GM12878 (cell line): ENCODE results near the gene MYH6. TPM values are rescaled to one million over a fixed set of nuclear protein-coding genes. Genes with fewer than 3 reads are reported as not detected.

Experiments
- ATAC-seq: fragments of 200-7000 bp; cut with Tn5 transposase; 3 replicates; pipeline ENCODE4 v1.9.1; 2020; ENCODE audit warnings: mild to moderate bottlenecking, moderate library complexity
- BruUV-seq: library from RNA; stranded (reverse); fragments of 400-500 nt; replicated peaks from 2 replicates; lab custom pipeline; 2021; lab: Mats Ljungman, UMichigan
- CTCF ChIA-PET: fragments of 300-600 bp; sonication (Branson Sonifier 250); formaldehyde crosslinking; extraction: SDS; loops from one replicate; lab custom pipeline; 2021; ENCODE audit warnings: inconsistent platforms; lab: Yijun Ruan, JAX
- POLR2A ChIA-PET: fragments of 350-600 bp; formaldehyde crosslinking; extraction: SDS; loops from one replicate; lab custom pipeline; 2021; ENCODE audit warnings: inconsistent platforms; lab: Charles Lee
- RAD21 ChIA-PET: fragments of 300-600 bp; sonication (Branson Sonifier 250); formaldehyde crosslinking; loops from one replicate; lab custom pipeline; 2023; ENCODE audit warnings: antibody characterized with exemption; ENCODE audit not compliant: unreplicated experiment; lab: Charles Lee
- SMC1A ChIA-PET: fragments of 300-600 bp; sonication (Branson Sonifier 250); formaldehyde crosslinking; loops from one replicate; lab custom pipeline; 2023; ENCODE audit not compliant: unreplicated experiment, uncharacterized antibody; lab: Charles Lee
- DNase-seq: peaks from one replicate; pipeline ENCODE4 v3.0.0-alpha.2; 2011; ENCODE audit warnings: low read depth, low spot score
- FAIRE-seq: peaks from 3 replicates; lab custom pipeline; 2011; peaks lifted over from hg19 to GRCh38; lab: Jason Lieb, UNC
- H2AFZ ChIP-seq: 2 replicates; pipeline ENCODE4 v1.6.0; 2011; ENCODE audit warnings: low read depth, low read length, control low read depth; ENCODE audit not compliant: control insufficient read depth
- H3K27ac ChIP-seq: 2 replicates; pipeline ENCODE4 v1.5.1; 2011; ENCODE audit warnings: control low read depth; ENCODE audit not compliant: control insufficient read depth, insufficient read depth
- H3K27me3 ChIP-seq, 2 experiments: replicated peaks in 1 of 2; 2 replicates each; pipeline versions ENCODE4 v1.6.0 to v1.6.1; 2011; ENCODE audit warnings: low read length in 1 of 2; ENCODE audit not compliant: control insufficient read depth in 2 of 2, insufficient read depth in 2 of 2
- H3K36me3 ChIP-seq, 2 experiments: 2 replicates each; pipeline ENCODE4 v1.5.1; 2011; ENCODE audit warnings: low read length in 1 of 2; ENCODE audit not compliant: control insufficient read depth in 2 of 2, insufficient read depth in 2 of 2
- H3K4me1 ChIP-seq: 2 replicates; pipeline ENCODE4 v1.6.1; 2011; ENCODE audit warnings: mild to moderate bottlenecking, low read length, moderate library complexity, mixed read lengths; ENCODE audit not compliant: control insufficient read depth, insufficient read depth
- H3K4me2 ChIP-seq: 2 replicates; pipeline ENCODE4 v1.6.0; 2011; ENCODE audit warnings: control low read depth; ENCODE audit not compliant: control insufficient read depth, insufficient read depth
- H3K4me3 ChIP-seq: fragments of 200-600 bp; sonication (generic); 2 replicates; pipeline ENCODE4 v1.5.1; 2016
- H3K79me2 ChIP-seq: 2 replicates; pipeline ENCODE4 v1.6.0; 2011; ENCODE audit warnings: low read length; ENCODE audit not compliant: control insufficient read depth, insufficient read depth
- H3K9ac ChIP-seq: 2 replicates; pipeline ENCODE4 v1.8.0; 2011; ENCODE audit warnings: low read length, control low read depth, mixed read lengths; ENCODE audit not compliant: control insufficient read depth, insufficient read depth
- H3K9me3 ChIP-seq: replicated peaks from 3 replicates; pipeline ENCODE4 v1.5.1; 2011; ENCODE audit warnings: mild to moderate bottlenecking, low read length; ENCODE audit not compliant: control insufficient read depth, insufficient read depth
- H4K20me1 ChIP-seq: 2 replicates; pipeline ENCODE4 v1.6.0; 2011; ENCODE audit not compliant: control insufficient read depth, insufficient read depth
- EGR1 ChIP-seq, 2 experiments: IDR thresholded peaks; 1 replicate in 1 of 2; 2 replicates in 1 of 2; pipeline ENCODE4 v1.6.1; 2011 to 2012; ENCODE audit warnings: low read depth in 2 of 2, low read length in 2 of 2, borderline replicate concordance in 1 of 2, mild to moderate bottlenecking in 1 of 2, moderate library complexity in 1 of 2
- EZH2 ChIP-seq: IDR thresholded peaks from 2 replicates; pipeline ENCODE4 v1.6.1; 2012; ENCODE audit warnings: low read depth, mild to moderate bottlenecking, control low read depth, inconsistent platforms, low read length, borderline replicate concordance; ENCODE audit not compliant: control insufficient read depth
- FOXK2 ChIP-seq: fragments of 450-650 bp; IDR thresholded peaks from 2 replicates; pipeline ENCODE4 v1.6.1; 2017; ENCODE audit warnings: mild to moderate bottlenecking, moderate library complexity
- KAT2A ChIP-seq: conservative IDR thresholded peaks from 2 replicates; pipeline ENCODE4 v1.6.1; 2011; ENCODE audit warnings: low read depth, low read length; ENCODE audit not compliant: control insufficient read depth
- LARP7 ChIP-seq: fragments of 450-650 bp; IDR thresholded peaks from 2 replicates; pipeline ENCODE4 v1.6.1; 2017; ENCODE audit warnings: mild to moderate bottlenecking
- RUNX3 ChIP-seq: IDR thresholded peaks from 2 replicates; pipeline ENCODE4 v1.6.1; 2012; ENCODE audit warnings: low read length, inconsistent platforms
- SRF ChIP-seq, 2 experiments: IDR thresholded peaks; 2 replicates each; pipeline ENCODE4 v1.6.1; 2011; ENCODE audit warnings: low read depth in 2 of 2, low read length in 2 of 2, mild to moderate bottlenecking in 1 of 2, moderate library complexity in 1 of 2
- TAF1 ChIP-seq: IDR thresholded peaks from 2 replicates; pipeline ENCODE4 v1.6.1; 2011; ENCODE audit warnings: mild to moderate bottlenecking, low read depth, low read length, borderline replicate concordance
- ZNF217 ChIP-seq: fragments of 450-650 bp; IDR thresholded peaks from 2 replicates; pipeline ENCODE4 v1.6.1; 2017; ENCODE audit warnings: antibody characterized with exemption, mild to moderate bottlenecking
- WGBS: methylation state at CpG from one replicate; pipeline ENCODE4 v1.1.6; 2016; ENCODE audit warnings: low lambda C conversion rate; ENCODE audit not compliant: insufficient replicate concordance, insufficient coverage; ENCODE audit errors: missing lambda C conversion rate; 5-methylcytosine and 5-hydroxymethylcytosine counted together
- in situ Hi-C: fragments of 300-500 bp; cut with MboI; formaldehyde crosslinking; loops from 9 replicates; pipeline ENCODE4 v1.14.3; 2018; ENCODE audit warnings: mixed read lengths
- intact Hi-C: fragments of 100-400 bp; cut with micrococcal nuclease; formaldehyde crosslinking; loops from one replicate; pipeline ENCODE4 v1.14.2; 2022; ENCODE audit not compliant: unreplicated experiment
- polyA plus RNA-seq, 11 experiments: library from polyadenylated mRNA; depleted of rRNA in 4 of 11; unstranded in 6 of 11; stranded (reverse) in 5 of 11; fragments of >200 nt; fragmentation: Nextera tagmentation in 4 of 11; fragmentation: Illumina TruSeq in 1 of 11; extraction: Ambion mirVana in 4 of 11; extraction: Trizol in 1 of 11; gene quantifications; 1 replicate in 1 of 11; 2 replicates in 10 of 11; pipeline versions ENCODE4 v1.2.1 to v1.2.3, GENCODE V29; 2011 to 2016; ENCODE audit warnings: inconsistent platforms in 2 of 11, missing spikeins in 2 of 11, low read depth in 1 of 11
- total RNA-seq, 4 experiments: library from RNA; depleted of rRNA in 3 of 4; stranded (reverse); fragments of >200 nt in 3 of 4; fragmentation: Illumina TruSeq in 1 of 4; extraction: Trizol in 1 of 4; gene quantifications; 2 replicates each; pipeline versions ENCODE4 v1.2.1 to v1.2.3, GENCODE V29; 2013 to 2021
- TF ChIP-seq, protein P1 (sequence below): fragments of 450-650 bp; IDR thresholded peaks from 2 replicates; pipeline ENCODE4 v1.6.1; 2016; ENCODE audit warnings: mild to moderate bottlenecking
- TF ChIP-seq, protein P2 (sequence below): IDR thresholded peaks from 2 replicates; pipeline ENCODE4 v1.6.1; 2011; ENCODE audit warnings: borderline replicate concordance, low read depth, mild to moderate bottlenecking, moderate library complexity, low read length; ENCODE audit not compliant: insufficient read depth, poor library complexity, severe bottlenecking
- TF ChIP-seq, protein P3 (sequence below): fragments of 450-650 bp; IDR thresholded peaks from 2 replicates; pipeline ENCODE4 v1.6.1; 2017; ENCODE audit warnings: antibody characterized with exemption, mild to moderate bottlenecking, moderate library complexity
- TF ChIP-seq, protein P4 (sequence below): IDR thresholded peaks from 2 replicates; pipeline ENCODE4 v1.6.1; 2011; ENCODE audit warnings: low read depth, mild to moderate bottlenecking, low read length, moderate library complexity, borderline replicate concordance; ENCODE audit errors: extremely low read depth

The MYH6 gene
- total and polyA plus RNA-seq, 10 of the 15 experiments (the other 5 are each of a cell fraction or from before 2014, with no cell fraction given) = 0.01 to 0.84 (median 0.05) TPM; not detected in 7

DNA sequence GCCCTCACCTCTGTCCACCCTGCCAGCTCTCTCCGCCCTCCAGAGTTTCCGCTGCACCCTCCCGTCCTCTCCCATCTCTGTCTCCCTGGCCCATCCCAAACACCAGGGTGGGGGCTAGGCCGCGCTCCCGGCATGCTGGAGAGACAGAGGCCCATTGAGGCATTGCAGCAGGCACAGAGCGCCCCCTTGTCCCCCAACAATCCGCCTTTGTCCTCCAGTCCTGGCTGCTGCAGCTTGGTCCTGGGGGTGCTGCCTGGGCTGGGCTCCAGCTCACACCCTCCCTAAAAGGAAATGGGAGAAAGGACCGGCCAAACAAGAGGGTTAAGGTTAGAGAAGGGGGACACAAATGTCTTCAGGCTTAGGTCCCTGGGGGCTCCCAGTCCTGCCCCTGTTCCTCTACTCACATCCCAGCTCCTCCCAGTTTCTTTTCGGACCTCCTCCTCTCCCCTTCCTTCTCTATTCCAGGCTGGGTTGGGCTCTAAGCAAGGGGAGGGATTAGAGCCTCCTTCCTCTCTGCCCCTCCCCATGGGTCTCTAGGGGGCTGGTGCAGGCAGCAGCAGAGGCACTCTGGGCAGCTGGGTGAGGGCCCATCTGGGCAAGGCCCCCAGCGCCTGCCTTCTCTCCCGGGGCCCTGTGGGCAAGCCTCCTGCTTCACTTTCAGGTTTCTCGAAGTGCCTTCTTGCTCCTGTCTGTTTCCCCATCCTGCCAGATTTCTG, 31.4 kb downstream of the MYH6 start, which contains the start of gene CMTM5:
Gene CMTM5 (plus strand): TSS at position 565 of the 716 bp plus-strand sequence. CDS start 206 bp downstream, outside the sequence.
- BruUV-seq = no TSS peak
- ChIA-PET CTCF (interaction anchor here (1.4 to 5.7 kb wide), 3 partner anchors 47 to 256 kb away, joined by 4 to 52 read pairs (median 6); no protein-coding TSS in a partner anchor), POLR2A (no interaction called here)

More for the DNA sequence above, 31.4 kb downstream of the MYH6 start, which contains the start of gene CMTM5:
- RAD21 ChIA-PET = no interaction called here
- H3K4me2 ChIP-seq = no peak within 1 kb of the TSS
- WGBS = 34% methylated on average over 13 of the region's 13 CpGs
- in situ Hi-C loops (no loop called here), intact Hi-C loops (no loop called here)
- H3K27me3 ChIP-seq = no peaks in the 10 kb centered on the region; a peak in 1 of 4 replicates
- no peaks in the 10 kb centered on the region for H3K4me1 ChIP-seq
- no peaks in the 10 kb centered on the region for H4K20me1 ChIP-seq
- H3K4me3 ChIP-seq = no peak within 1 kb of the TSS
- H3K36me3 ChIP-seq = no peaks in the 10 kb centered on the region
- no peaks in the 10 kb centered on the region for H3K79me2 ChIP-seq
- H2AFZ ChIP-seq = no peak within 1 kb of the TSS
- no peak for TF ChIP-seq RUNX3
- TF ChIP-seq LARP7 = no peak
- TF ChIP-seq, protein P1, sequence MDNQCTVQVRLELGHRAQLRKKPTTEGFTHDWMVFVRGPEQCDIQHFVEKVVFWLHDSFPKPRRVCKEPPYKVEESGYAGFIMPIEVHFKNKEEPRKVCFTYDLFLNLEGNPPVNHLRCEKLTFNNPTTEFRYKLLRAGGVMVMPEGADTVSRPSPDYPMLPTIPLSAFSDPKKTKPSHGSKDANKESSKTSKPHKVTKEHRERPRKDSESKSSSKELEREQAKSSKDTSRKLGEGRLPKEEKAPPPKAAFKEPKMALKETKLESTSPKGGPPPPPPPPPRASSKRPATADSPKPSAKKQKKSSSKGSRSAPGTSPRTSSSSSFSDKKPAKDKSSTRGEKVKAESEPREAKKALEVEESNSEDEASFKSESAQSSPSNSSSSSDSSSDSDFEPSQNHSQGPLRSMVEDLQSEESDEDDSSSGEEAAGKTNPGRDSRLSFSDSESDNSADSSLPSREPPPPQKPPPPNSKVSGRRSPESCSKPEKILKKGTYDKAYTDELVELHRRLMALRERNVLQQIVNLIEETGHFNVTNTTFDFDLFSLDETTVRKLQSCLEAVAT = no peak
- TF ChIP-seq EZH2 = no peak
- TF ChIP-seq, protein P2, sequence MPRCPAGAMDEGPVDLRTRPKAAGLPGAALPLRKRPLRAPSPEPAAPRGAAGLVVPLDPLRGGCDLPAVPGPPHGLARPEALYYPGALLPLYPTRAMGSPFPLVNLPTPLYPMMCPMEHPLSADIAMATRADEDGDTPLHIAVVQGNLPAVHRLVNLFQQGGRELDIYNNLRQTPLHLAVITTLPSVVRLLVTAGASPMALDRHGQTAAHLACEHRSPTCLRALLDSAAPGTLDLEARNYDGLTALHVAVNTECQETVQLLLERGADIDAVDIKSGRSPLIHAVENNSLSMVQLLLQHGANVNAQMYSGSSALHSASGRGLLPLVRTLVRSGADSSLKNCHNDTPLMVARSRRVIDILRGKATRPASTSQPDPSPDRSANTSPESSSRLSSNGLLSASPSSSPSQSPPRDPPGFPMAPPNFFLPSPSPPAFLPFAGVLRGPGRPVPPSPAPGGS = no peak
- TF ChIP-seq KAT2A = no peak
- TF ChIP-seq, protein P3, sequence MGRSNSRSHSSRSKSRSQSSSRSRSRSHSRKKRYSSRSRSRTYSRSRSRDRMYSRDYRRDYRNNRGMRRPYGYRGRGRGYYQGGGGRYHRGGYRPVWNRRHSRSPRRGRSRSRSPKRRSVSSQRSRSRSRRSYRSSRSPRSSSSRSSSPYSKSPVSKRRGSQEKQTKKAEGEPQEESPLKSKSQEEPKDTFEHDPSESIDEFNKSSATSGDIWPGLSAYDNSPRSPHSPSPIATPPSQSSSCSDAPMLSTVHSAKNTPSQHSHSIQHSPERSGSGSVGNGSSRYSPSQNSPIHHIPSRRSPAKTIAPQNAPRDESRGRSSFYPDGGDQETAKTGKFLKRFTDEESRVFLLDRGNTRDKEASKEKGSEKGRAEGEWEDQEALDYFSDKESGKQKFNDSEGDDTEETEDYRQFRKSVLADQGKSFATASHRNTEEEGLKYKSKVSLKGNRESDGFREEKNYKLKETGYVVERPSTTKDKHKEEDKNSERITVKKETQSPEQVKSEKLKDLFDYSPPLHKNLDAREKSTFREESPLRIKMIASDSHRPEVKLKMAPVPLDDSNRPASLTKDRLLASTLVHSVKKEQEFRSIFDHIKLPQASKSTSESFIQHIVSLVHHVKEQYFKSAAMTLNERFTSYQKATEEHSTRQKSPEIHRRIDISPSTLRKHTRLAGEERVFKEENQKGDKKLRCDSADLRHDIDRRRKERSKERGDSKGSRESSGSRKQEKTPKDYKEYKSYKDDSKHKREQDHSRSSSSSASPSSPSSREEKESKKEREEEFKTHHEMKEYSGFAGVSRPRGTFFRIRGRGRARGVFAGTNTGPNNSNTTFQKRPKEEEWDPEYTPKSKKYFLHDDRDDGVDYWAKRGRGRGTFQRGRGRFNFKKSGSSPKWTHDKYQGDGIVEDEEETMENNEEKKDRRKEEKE = no peak
- TF ChIP-seq FOXK2 = no peak
- TF ChIP-seq, protein P4, sequence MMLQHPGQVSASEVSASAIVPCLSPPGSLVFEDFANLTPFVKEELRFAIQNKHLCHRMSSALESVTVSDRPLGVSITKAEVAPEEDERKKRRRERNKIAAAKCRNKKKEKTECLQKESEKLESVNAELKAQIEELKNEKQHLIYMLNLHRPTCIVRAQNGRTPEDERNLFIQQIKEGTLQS = no peak
- TF ChIP-seq TAF1 = no peak
- no peak for TF ChIP-seq ZNF217
- no peak for TF ChIP-seq SRF (IDR thresholded peaks at IDR 0.05; ENCODE audit: low read depth in 2 of 2, low read length in 2 of 2)
- no peak for TF ChIP-seq EGR1 (IDR thresholded peaks at IDR 0.05; ENCODE audit: borderline replicate concordance in 1 of 2, low read depth in 2 of 2, low read length in 2 of 2)
- TF ChIP-seq, all 136 proteins: peak for 0
- ATAC-seq (no peak), DNase-seq (no peak), FAIRE-seq (no peak)
- Histone ChIP-seq H3K27ac (no peak within 1 kb of the TSS), H3K9ac (no peak within 1 kb of the TSS), H3K9me3 (no peaks in the 10 kb centered on the region)
- SMC1A ChIA-PET = interaction anchor here (0.9 kb wide), 1 partner anchor 11 kb away, joined by 3 read pairs; no protein-coding TSS in a partner anchor
